Measurements from ENCODE around the gene ZBTB45. TPM values are rescaled to one million over a fixed set of nuclear protein-coding genes. Genes with fewer than 3 reads are reported as not detected.
"Not testable (repeated sequence)": the region's sequence is repeated elsewhere in the genome, so short reads cannot be mapped to it uniquely, and the experiment has no call there.

The ZBTB45 gene
- total RNA-seq, 1 donor from 2014 or later, result 5.0 TPM

GRCh38 chr19:58513213-58513693 is 6.4 kb downstream of the ZBTB45 start:
- ATAC-seq (peak; percentile 1), DNase-seq (ENCODE audit: low spot score) (no peak)

- ATAC-seq, result peak; percentile 75
These were observed 8.0 kb downstream of the ZBTB45 start, which contains the start of gene SLC27A5 for GRCh38 chr19:58511353-58512208. Gene SLC27A5 (minus strand): TSS chr19:58511992. CDS start chr19:58511955, 37 bp downstream.

DNA sequence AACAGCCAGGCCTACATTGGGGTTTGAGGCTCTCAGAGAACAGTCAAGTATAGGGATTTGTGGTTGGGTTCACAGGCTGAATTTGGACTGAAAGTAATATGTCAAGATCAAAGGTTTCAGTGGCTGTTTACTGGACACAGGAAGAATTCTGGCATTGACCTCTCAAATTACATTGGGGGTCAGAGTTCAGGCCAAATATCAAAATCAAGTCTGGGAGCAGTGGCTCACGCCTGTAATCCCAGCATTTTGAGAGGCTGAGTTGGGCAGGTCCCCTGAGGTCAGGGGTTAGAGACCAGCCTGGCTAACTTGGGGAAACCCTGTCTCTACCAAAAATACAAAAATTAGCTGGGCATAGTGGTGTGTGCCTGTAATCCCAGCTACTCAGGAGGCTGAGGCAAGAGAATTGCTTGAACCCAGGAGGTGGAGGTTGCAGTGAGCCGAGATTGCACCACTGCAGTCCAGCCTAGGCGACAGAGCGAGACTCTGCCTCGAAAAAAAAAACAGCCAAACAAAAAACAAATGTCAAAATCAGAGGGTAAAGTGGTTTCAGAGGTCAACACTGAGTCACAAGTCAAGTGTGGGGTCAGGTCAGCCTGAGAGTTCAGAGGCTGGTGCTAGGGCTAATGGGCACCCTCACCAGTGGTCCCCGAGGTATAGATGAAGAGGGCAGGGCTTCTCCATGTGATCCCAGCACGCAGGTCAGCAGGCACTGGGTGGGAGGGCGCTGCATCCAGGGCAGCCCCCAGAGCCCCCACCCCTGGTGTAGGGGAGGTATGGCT is 9.3 kb downstream of the ZBTB45 start:
- DNase-seq (ENCODE audit: low spot score) (peak; percentile 75), ATAC-seq (peak; percentile 37)

More at GRCh38 chr19:58511353-58512208, 8.0 kb downstream of the ZBTB45 start, which contains the start of gene SLC27A5:
- peak; percentile 96 for DNase-seq (ENCODE audit: low spot score)

- ATAC-seq, result no peak
- no peak for DNase-seq (ENCODE audit: low spot score)
These were observed 9.9 kb downstream of the ZBTB45 start for GRCh38 chr19:58509731-58510083.

DNA sequence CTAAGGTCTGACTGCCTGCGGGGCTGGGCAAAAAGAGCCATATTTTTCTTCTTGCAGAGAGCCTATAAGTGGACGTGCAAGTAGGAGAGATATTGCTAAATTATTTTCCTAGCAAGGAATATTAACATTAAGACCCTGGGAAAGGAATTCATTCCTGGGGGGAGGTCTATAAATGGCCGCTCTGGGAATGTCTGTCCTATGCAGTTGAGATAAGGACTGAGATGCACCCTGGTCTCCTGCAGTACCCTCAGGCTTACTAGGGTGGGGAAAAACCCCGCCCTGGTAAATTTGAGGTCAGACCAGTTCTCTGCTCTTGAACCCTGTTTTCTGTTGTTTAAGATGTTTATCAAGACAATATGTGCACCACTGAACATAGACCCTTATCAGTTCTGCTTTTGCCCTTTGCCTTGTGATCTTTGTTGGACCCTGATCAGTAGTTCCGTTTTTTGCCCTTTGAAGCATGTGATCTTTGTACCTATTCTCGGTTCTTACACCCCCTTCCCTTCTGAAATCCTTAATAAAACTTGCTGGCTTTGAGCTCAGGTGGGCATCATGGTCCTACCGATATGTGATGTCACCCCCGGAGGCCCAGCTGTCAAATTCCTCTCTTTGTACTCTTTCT is 11.9 kb downstream of the ZBTB45 start:
- ATAC-seq; DNase-seq (ENCODE audit: low spot score): not testable (repeated sequence)

GRCh38 chr19:58500242-58500641 is 19.4 kb downstream of the ZBTB45 start:
- ATAC-seq, result no peak
- DNase-seq (ENCODE audit: low spot score), result peak; percentile 56

DNA sequence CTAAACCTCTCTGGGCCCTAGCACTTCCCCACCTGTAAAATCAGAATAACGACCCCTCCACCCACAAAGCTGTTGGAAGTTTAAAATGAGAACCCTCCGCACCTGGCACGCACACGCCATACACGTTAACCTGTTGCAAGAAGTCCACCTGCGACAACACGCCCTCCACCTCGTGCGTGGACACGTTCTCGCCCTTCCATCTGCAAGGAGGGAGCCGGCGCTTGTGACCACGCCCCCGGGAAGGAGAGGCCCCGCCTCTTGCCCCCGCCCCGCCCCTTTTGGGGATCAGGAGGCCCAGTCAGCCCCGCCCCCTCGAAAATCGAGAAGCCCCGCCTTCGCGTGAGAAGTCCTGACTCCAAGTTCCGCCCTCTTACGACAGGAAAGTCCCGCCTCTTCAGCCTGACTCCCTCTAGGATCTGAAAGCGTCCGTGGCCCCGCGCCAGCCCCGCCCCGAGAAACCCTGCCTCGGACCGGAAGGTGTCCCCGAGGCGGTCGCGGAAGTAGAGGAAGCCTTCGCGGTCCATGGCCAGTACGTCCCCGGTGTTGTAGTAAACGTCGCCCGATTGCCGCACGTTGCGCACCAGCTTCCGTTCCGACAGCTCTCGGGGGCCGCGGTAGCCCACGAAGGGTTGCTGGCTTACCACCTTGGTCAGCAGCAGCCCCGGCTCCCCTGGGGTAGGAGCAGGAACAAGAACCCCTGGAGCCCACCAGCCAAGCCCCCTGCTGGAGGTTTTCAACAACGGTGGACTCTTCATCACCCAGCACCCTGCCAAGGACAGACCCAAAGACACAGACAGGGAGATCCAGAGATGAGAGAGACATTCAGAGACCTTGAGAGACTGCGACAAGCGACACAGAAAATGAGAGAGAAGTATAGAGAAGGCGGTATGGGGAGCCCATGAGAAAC is 20.3 kb downstream of the ZBTB45 start:
- peak; percentile 85 for ATAC-seq
- DNase-seq (ENCODE audit: low spot score), result peak; percentile 100

- DNase-seq (ENCODE audit: low spot score) (peak; percentile 71), ATAC-seq (peak; percentile 4)
These were observed 21.1 kb downstream of the ZBTB45 start for GRCh38 chr19:58498316-58499020.

- peak; percentile 1 for ATAC-seq
- DNase-seq (ENCODE audit: low spot score), result peak; percentile 52
These were observed 21.9 kb downstream of the ZBTB45 start for GRCh38 chr19:58497634-58498170.

DNA sequence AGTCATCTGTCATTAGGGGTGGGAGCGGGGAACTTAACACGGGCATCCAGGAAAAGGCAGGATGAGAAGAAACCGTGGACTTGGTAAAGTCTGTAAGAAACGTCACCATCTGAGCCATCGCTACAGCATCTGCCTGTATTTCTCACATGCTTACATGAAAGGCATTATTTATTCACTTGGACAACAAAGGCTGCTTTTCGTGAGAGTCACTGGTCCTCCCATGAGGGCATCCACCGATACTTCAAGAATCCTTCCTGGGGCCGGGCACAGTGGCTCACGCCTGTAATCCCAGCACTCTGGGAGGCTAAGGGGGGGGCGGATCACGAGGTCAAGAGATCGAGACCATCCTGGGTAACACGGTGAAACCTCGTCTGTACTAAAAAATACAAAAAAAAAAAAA is 27.3 kb downstream of the ZBTB45 start:
- no peak for ATAC-seq
- no peak for DNase-seq (ENCODE audit: low spot score)

DNA sequence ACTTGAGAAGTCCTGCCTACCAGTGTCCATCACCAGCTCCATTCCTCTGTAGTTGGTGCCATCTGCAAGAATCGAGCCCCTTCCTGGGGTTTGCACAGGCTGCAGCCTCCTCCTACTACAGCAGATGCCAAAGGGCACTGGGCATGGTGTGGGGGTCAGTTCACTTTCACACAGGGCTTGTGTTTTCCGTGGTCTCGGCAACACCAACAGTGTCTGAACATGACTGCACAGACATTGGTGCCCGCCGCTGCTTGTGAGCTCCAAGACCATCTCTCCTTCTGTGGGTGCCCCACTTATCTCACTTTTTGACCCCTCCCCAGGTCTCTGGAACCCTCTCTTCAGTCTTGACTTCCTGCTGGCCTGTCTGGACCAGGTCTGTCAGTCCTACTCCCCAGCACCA is 28.2 kb downstream of the ZBTB45 start:
- DNase-seq (ENCODE audit: low spot score) (no peak), ATAC-seq (peak; percentile 6)

DNA sequence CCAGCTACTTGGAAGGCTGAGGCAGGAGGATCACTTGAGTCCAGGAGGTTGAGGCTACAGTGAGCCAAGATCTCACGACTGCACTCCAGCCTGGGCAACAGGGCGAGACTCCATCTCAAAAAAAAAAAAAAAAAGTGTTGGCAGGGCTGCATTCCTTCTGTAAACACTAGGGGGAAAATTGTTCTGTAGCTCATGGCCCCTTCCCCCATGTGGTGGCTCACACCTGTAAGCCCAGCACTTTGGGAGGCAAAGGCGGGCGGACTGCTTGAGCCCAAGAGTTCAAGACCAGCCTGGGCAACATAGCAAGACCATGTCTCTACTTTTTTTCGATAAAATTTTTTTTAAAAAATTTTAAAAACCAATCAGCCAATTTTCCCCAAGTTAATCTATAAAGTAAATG is 35.3 kb downstream of the ZBTB45 start:
- not testable (repeated sequence) for DNase-seq (ENCODE audit: low spot score); ATAC-seq

GRCh38 chr19:58483776-58484175 is 35.8 kb downstream of the ZBTB45 start:
- no peak for ATAC-seq
- no peak for DNase-seq (ENCODE audit: low spot score)

GRCh38 chr19:58482372-58482771 is 37.2 kb downstream of the ZBTB45 start:
- ATAC-seq (no peak), DNase-seq (ENCODE audit: low spot score) (no peak)

- DNase-seq (ENCODE audit: low spot score) (no peak), ATAC-seq (no peak)
These were observed 38.8 kb downstream of the ZBTB45 start for GRCh38 chr19:58480831-58481230.

DNA sequence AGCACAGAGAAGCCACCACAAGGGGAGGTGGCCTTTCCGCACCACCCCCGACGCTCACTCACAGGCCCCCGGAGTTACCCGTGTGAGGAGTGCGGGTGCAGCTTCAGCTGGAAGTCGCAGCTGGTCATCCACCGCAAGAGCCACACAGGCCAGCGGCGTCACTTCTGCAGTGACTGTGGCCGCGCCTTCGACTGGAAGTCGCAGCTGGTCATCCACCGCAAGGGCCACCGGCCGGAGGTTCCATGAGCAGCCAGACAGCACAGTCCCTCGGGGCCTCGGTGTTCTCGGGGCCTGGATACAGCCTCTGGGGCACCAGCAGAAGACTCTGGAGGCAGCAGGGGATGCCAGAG is 39.2 kb downstream of the ZBTB45 start:
- DNase-seq (ENCODE audit: low spot score) (no peak), ATAC-seq (no peak)

DNA sequence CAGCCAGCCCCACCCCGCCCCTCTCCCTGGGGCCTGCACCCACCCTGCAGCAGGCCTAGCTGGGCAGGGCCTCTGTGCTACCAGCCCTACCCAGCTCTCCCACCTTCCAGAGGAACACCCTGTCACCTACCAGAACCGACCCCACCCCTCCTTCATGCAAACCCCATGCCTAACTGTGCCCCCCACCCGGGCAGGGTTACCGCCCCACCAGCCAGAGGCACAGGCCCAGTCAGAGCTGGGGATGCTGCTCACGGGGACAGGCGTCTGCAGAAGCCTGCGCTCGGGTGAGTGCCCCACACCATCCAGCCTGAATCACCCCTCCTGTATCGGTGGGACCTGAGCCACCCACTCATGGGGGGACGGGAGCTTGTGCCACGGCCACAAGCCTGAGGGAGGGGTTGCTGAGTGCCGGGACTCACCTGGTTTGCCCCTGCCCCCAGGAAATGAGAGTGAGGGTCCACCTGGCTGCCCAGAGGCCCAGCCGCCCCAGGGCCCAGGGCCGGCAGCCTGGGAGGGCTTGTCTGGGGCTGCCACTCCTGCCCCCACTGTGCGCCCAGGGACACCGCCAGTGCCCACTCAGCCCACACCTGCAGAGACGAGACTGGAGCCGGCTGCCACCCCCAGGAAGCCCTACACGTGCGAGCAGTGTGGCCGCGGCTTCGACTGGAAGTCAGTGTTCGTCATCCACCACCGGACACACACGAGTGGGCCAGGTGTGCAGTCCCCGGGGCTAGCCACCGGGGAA is 39.7 kb downstream of the ZBTB45 start:
- ATAC-seq (no peak), DNase-seq (ENCODE audit: low spot score) (no peak)

DNA sequence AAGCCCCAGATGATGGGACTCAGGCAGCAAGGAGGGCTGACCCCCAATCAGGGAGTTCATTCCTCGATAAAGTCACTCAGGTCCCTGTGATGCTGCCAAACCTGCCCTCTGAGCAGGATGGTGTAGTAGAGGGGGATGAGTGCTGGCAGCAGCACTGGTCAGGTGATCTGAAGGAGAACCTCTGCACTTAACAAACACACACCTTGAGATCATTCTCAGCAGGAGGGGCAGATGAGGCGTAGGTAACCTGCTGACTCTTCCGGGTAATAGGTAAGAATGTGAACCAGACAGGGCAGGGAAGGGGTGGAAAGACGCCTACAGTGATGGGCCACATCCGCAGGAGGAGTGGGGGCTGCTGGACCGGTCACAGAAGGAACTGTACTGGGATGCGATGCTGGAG is 40.3 kb downstream of the ZBTB45 start:
- DNase-seq (ENCODE audit: low spot score), result no peak
- ATAC-seq, result no peak

DNA sequence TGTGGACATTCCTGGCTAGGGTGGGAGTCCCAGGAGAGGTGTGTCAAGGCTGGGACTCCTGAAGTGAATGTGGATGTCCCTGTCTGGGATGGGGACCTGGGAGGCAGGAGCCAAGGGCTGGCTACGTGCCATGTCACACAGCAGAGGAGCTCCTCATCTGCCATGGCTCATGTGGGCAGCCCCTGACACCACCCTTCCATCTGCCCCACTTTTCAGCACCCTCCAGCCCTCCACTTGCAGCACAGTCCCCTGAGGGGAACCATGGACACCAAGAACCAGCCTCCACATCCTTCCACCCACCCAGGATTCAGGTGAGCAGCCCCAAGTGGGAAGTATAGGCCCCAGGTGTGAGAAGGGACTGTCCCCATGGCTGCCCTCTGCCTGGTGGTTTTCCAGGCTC is 41.7 kb downstream of the ZBTB45 start:
- ATAC-seq (no peak), DNase-seq (ENCODE audit: low spot score) (no peak)
